Peyer's patch (tissue), 4 donors: ENCODE results near the gene TPM2. TPM values are rescaled to one million over a fixed set of nuclear protein-coding genes. Genes with fewer than 3 reads are reported as not detected.

Experiments used
- DNase-seq, 3 donors: peaks; one replicate each; pipeline ENCODE4 v3.0.0-alpha.2; 2017 to 2019
- H3K27ac ChIP-seq, 4 donors: fragments of 200-600 bp; sonication (generic); one replicate each; pipeline ENCODE4 v1.5.1; 2016 to 2019
- H3K27me3 ChIP-seq, 2 donors: fragments of 200-600 bp; sonication (generic); one replicate each; pipeline ENCODE4 v1.5.1; 2019
- H3K36me3 ChIP-seq, 3 donors: fragments of 200-600 bp; sonication (generic); one replicate each; pipeline ENCODE4 v1.5.1; 2016 to 2019
- H3K4me1 ChIP-seq, 4 donors: fragments of 200-600 bp; sonication (generic); one replicate each; pipeline ENCODE4 v1.5.1; 2016 to 2019
- H3K4me3 ChIP-seq, 4 donors: fragments of 200-600 bp; sonication (generic); 1 replicate in 3 of 4; 2 replicates in 1 of 4; pipeline ENCODE4 v1.5.1; 2016 to 2019; ENCODE audit warnings: mild to moderate bottlenecking in 1 of 4
- H3K9me3 ChIP-seq, 4 donors: fragments of 200-600 bp; sonication (generic); one replicate each; pipeline ENCODE4 v1.5.1; 2016 to 2019; ENCODE audit warnings: mild to moderate bottlenecking in 1 of 4
- POLR2A ChIP-seq, 2 donors: fragments of 450-650 bp; IDR thresholded peaks; one replicate each; pipeline ENCODE4 v1.5.1; 2017; ENCODE audit warnings: antibody characterized with exemption in 2 of 2, mild to moderate bottlenecking in 2 of 2, moderate library complexity in 2 of 2
- total RNA-seq, 4 donors: library from RNA; depleted of rRNA; stranded (reverse); fragments of >200 nt; gene quantifications; one replicate each; pipeline ENCODE4 v1.1.0, GENCODE V29; 2016
- TF ChIP-seq, protein P1 (sequence below), 6 experiments: fragments of 450-650 bp in 4 of 6; fragments of 200-600 bp in 2 of 6; sonication (generic) in 1 of 6; IDR thresholded peaks; one replicate each; pipeline ENCODE4 v1.5.1; 2017 to 2019; ENCODE audit warnings: antibody characterized with exemption in 6 of 6, mild to moderate bottlenecking in 3 of 6, moderate library complexity in 1 of 6

Gene TPM2
- total RNA-seq, 4 donors from 2014 or later: 41.2 to 436 (median 122) TPM

DNA sequence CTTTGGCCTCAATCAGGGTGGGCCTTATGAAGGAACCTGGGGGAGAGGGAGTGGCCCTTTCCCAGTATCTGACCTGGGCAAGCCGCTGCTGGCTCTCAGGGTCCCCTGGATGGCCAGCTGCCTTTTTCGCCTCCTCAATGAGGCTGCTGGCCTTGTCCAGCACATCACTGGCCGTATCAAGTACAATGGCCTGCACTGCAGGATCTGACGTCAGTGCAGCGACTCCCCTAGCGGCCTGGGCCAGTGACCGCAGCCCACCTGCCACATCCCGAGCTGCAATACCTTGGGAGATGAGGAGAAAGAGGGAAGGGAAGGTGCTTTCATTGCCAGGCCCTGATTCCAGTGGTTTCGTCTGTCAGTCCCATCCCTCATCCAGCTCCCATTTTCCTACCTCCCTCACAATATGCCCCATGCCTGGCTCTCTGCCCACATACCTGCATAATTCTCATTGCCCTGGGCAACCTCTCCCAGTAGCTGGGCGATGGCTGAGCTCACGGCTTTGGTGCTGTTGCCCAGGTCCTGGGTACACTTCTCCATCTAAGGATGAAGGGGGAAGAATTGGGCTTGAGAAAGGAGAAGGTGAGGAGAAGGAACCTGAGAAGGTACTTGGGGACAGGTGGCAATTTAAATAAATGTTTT, 23.2 kb upstream of the TPM2 start:
- no peaks in the 10 kb centered on the region for H3K27me3 ChIP-seq
- no peaks in the 10 kb centered on the region for H3K9me3 ChIP-seq
- peaks cover 0 to 93% (median 8%) of the 10 kb centered on the region in 3 donors for H3K36me3 ChIP-seq
- H3K4me3 ChIP-seq: no peak overlapping the region
- no peak overlapping the region for H3K27ac ChIP-seq
- H3K4me1 ChIP-seq: no peaks in the 10 kb centered on the region
- no peak for DNase-seq
- TF ChIP-seq, protein P1, sequence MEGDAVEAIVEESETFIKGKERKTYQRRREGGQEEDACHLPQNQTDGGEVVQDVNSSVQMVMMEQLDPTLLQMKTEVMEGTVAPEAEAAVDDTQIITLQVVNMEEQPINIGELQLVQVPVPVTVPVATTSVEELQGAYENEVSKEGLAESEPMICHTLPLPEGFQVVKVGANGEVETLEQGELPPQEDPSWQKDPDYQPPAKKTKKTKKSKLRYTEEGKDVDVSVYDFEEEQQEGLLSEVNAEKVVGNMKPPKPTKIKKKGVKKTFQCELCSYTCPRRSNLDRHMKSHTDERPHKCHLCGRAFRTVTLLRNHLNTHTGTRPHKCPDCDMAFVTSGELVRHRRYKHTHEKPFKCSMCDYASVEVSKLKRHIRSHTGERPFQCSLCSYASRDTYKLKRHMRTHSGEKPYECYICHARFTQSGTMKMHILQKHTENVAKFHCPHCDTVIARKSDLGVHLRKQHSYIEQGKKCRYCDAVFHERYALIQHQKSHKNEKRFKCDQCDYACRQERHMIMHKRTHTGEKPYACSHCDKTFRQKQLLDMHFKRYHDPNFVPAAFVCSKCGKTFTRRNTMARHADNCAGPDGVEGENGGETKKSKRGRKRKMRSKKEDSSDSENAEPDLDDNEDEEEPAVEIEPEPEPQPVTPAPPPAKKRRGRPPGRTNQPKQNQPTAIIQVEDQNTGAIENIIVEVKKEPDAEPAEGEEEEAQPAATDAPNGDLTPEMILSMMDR (IDR thresholded peaks at IDR 0.05): no peak
- no peak for TF ChIP-seq POLR2A (IDR thresholded peaks at IDR 0.05)

DNA sequence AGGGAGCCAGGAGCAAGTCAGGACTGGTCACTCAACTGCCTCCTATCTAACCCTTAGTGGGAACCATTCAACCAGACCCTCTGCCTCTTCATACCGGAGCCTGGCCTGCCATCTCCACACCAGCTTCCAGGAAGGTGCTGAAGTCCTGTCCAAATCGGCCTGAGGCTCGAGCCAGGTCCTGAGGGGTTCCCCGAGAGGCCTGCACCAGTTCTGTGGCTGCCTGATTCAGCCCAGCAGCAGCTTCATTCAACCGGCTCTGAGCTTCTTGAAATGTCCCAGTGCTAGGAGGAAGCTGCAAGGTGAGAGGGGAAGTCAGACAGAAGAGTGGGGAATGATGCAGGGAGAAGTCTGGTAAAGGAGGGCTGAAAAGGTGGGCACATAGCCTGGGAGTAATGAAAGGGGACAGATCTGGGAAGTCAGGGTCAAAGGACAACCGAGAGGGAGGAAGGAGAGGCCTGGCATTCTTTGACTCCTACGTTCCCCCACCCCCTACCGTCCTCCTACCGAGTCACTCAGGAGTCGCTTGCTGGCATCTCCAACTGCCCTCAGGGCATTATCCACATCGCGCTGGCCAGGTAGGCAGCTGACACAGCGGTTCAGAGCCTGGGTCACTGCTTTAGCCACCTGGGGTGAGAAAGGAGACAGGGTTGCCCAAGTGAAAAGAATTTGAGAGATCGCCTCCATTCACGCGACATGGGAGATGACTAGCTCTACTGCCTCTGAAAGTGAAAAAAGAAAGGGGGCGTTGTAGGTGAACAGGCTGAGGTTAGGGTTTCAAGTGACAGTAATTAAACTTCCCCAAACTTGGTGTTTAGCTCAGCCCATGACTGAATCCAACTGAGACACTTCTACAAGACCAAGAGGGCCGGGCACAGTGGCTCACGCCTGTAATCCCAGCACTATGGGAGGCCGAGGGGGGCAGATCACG, 22.0 kb upstream of the TPM2 start:
- no peak overlapping the region for H3K4me3 ChIP-seq
- no peaks in the 10 kb centered on the region for H3K27me3 ChIP-seq
- H3K36me3 ChIP-seq: peaks cover 0 to 93% (median 8%) of the 10 kb centered on the region in 3 donors
- H3K9me3 ChIP-seq: no peaks in the 10 kb centered on the region
- H3K4me1 ChIP-seq: no peaks in the 10 kb centered on the region
- no peak overlapping the region for H3K27ac ChIP-seq
- TF ChIP-seq, protein P1 (IDR thresholded peaks at IDR 0.05): no peak
- no peak for TF ChIP-seq POLR2A (IDR thresholded peaks at IDR 0.05)
- DNase-seq: no peak

GRCh38 chr9:35710818-35711500, 21.2 kb upstream of the TPM2 start:
- peaks cover 0 to 93% (median 8%) of the 10 kb centered on the region in 3 donors for H3K36me3 ChIP-seq
- DNase-seq: no peak
- H3K27ac ChIP-seq: no peak overlapping the region
- H3K4me3 ChIP-seq: no peak overlapping the region
- no peaks in the 10 kb centered on the region for H3K9me3 ChIP-seq
- TF ChIP-seq, protein P1 (IDR thresholded peaks at IDR 0.05): no peak
- TF ChIP-seq POLR2A (IDR thresholded peaks at IDR 0.05): no peak
- H3K27me3 ChIP-seq: no peaks in the 10 kb centered on the region
- no peaks in the 10 kb centered on the region for H3K4me1 ChIP-seq

DNA sequence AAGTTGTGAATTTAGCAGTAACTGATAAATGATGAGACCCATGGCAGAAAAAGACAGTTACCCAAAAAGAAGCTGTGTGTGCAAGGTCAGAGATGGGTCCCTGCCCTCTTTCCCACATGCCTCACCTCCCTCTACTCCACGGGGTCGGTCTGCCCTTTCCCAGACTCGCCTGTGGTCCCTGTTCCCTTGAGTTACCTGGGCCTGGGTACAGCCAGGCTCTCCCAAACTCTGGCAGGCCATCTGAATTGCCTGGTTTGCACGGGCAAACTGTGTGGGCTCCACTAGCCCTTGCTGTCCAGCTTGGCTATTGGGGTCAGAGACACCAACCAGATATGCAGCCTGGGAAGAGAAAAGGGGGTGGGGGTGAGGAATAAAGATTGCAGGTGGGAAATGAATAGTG, 18.4 kb upstream of the TPM2 start:
- TF ChIP-seq POLR2A (IDR thresholded peaks at IDR 0.05): no peak
- TF ChIP-seq, protein P1 (IDR thresholded peaks at IDR 0.05): no peak
- no peaks in the 10 kb centered on the region for H3K9me3 ChIP-seq
- no peak overlapping the region for H3K27ac ChIP-seq
- H3K4me1 ChIP-seq: no peaks in the 10 kb centered on the region
- peak in 1 of 3 donors; percentile 5 for DNase-seq
- no peaks in the 10 kb centered on the region for H3K27me3 ChIP-seq
- H3K36me3 ChIP-seq: peaks cover 0 to 93% (median 0%) of the 10 kb centered on the region in 3 donors
- no peak overlapping the region for H3K4me3 ChIP-seq

GRCh38 chr9:35706951-35707350, 17.2 kb upstream of the TPM2 start:
- H3K27ac ChIP-seq: no peak overlapping the region
- no peaks in the 10 kb centered on the region for H3K4me1 ChIP-seq
- no peaks in the 10 kb centered on the region for H3K27me3 ChIP-seq
- peaks cover 0 to 93% (median 0%) of the 10 kb centered on the region in 3 donors for H3K36me3 ChIP-seq
- no peak for DNase-seq
- no peaks in the 10 kb centered on the region for H3K9me3 ChIP-seq
- TF ChIP-seq, protein P1 (IDR thresholded peaks at IDR 0.05): no peak
- no peak for TF ChIP-seq POLR2A (IDR thresholded peaks at IDR 0.05)
- H3K4me3 ChIP-seq: no peak overlapping the region
